Non-pigmented ciliary epithelial cell (primary cell): ENCODE data around the gene ATP1B2.
"Not testable (repeated sequence)": the region's sequence is repeated elsewhere in the genome, so short reads cannot be mapped to it uniquely, and the experiment has no call there.

Experiments
- DNase-seq: peaks from one replicate; pipeline ENCODE4 v3.0.0-alpha.2; 2010; ENCODE audit warnings: low read depth

ATP1B2 gene, protein sequence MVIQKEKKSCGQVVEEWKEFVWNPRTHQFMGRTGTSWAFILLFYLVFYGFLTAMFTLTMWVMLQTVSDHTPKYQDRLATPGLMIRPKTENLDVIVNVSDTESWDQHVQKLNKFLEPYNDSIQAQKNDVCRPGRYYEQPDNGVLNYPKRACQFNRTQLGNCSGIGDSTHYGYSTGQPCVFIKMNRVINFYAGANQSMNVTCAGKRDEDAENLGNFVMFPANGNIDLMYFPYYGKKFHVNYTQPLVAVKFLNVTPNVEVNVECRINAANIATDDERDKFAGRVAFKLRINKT

DNA sequence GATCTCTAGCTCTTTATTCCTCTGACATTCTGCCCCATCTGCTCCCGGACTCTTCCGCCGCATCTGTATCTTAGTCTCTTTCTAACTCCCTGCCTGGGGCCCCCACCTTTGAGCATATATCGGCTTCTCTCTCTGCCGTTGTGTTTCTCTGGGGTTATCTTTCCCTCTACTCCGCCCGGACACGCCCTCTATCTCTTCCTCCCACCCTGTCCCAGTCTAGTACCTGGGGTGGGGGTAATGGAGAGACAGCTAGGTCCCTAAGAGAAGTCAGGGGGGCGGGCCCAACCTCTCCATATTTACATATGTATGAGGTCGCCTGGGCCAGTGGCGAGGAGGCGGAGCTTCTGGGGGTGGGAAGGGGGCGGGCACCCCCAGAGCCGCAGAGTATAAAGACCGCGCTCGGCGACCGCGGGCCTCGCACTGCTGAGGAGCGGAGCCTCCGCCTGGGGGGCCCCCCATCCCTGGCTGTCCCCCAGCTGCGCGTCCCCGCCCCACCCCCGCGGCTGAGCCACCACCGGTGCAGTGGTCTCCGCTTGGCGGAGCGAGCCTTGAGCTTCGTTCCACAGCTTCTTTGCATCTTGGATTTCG lies at the start of gene ATP1B2:
Gene ATP1B2, plus strand, starts transcription at position 418 of the 588 bp plus-strand sequence. CDS start 593 bp downstream, outside the sequence.
- DNase-seq = no peak

DNA sequence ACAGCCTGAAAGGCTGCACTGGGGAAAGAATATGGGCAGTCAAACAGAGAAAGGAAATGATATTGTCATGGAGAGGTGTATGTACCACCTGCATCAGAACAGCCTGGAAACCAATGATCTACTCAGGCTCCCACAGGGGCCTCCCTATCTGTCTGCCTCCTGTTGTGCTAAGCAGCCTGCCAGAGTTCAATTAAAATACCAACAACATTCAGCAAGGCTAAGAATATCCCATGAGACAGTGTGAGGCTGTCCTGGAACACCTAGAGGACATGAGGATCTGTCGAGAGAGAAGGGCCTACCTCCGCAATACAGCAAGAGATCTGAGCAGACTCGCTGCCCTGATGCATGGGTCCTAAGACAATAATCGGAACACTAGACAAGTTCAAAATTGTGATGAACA lies 44.4 kb upstream of the ATP1B2 start:
- no peak for DNase-seq

DNA sequence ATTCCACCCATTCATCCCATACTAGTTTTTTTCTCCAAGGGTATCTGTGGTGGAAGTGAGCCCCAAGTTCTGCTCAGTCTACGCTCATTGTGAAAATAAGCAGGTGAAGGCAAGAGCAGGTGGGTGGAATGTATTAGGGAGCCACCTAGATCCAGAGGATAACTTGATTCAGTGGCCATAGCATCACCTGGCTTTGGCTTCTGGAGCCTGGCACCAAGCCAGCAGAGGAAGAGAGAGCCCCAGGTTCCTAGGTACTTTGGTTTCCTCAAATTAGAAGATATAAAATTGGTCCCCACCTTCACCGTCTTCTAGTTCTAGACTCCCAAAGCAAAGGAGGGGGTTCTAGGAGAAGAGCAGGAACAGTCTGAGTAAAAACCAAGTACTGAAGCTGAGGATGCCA lies 40.1 kb upstream of the ATP1B2 start:
- no peak for DNase-seq

DNA sequence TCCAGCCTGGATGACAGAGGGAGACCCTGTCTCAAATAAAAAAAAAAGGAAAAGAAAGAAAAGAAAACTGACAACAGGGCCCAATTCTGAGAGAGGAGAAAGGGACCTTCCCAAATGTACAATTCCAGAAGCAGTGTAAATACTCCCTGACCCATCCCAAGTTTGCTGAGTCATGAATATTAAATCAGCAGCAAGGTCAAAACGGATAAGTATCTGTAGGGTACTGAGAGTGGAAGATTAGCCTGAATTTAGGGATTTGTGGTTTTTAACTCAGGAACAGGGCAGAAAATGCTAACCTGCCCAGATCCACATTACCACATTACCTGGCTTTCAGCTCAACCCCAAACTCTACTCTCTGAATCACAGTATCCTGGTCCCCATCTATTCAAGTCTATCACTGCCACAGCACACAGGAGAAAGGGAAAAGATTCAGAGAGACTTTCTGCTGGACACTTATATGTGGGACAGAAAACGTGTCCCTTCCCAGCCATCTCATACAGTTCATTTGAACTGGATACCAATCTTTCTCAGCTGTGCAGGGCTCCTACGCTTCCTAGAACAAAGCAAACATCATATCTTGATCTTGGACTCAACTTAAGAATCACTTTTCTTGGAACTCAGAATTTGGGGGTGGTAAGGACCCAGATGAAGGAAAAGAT lies 39.0 kb upstream of the ATP1B2 start:
- no peak for DNase-seq

DNA sequence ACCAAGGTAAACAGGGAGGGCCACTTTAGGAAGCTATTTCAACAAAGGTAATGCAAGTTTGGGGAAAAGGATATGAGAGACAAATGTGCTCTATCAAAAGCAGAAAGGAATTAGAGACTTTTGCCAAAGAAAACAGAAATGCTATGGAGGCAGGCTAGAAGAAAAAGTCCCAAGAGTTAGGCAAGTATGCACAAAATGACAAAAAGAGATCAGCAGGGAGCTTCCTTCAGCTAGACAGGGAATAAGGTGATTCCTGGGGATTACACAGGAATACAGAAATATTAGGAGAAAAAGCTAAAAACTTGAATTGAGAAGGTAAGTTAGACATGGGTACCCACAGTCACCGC lies 38.5 kb upstream of the ATP1B2 start:
- DNase-seq = no peak

DNA sequence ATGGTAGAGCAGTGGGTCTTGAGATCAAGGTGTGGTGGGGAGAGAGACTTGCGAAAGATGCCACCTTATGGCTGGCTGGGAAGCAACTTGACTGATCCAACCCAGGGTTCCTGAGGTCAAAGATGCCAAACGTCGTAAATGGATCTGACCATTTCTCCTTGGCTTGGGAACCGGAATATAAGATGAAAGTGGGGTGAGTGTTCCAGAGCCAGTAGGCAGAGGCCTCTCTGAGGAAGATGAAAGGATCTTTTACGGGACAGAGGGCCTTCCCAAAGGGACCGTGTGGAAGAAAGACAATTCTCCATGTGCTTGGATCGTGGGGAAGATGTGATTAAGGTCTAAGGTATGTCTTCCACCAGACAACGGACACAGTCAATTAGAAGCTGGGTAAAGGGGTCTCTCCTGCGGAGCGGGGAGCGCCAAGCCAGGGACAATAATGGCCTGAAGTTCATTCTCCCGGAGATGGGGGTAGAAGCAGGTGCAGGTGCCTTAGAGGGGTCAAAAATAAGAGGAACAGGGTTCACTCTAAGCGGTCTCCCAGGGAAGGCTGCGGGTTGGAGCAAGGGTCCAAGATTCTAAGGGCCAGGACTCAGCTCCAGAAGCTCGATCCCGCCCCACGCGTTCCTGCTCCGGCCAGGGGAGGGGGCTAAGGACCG lies 36.8 kb upstream of the ATP1B2 start:
- no peak for DNase-seq

DNA sequence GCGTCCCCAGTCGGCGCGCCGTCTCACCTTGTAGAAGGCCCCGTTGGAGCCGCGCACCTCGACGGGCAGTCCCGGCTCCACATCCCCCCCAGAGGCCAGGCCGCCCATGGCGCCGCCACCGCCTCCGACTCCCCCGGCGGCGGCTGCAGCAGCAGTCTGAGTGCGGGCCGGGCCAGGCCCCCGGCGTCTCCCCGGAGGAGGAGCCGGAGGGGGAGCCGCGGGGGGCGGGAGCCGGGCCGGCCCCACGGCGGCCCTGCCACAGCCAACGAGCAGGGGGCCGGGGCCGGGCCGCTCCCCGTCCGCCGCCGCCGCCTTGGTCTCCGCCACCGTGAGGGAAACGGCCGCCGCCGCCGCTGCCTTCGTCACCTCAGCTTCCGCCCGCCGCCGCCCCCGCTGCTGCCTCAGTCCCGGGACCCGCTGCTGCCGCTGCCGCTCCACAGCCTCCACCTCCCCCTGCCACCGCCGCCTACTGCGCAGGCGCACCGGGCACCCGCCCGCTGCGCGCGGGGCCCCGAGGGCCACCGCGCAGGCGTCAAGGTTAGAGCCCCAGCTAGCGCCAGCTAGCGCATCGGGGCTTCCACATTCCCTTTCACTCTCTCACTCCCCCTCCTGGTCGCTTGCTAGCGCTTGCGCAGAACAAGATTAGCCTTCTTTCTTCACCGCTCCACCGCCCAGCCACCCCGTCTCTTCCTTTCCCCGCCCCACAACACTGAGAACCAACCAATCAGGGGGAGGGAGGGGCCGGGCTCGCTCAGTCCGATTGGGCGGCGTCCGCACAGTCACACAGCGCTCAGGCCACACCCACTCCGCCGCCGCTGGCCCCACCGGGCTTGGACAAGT lies 36.1 kb upstream of the ATP1B2 start, which contains the start of gene FXR2:
Gene FXR2, minus strand, starts transcription at position 473 of the 840 bp plus-strand sequence. Its CDS starts 365 bp downstream, at position 108.
- DNase-seq = peak; percentile 99

DNA sequence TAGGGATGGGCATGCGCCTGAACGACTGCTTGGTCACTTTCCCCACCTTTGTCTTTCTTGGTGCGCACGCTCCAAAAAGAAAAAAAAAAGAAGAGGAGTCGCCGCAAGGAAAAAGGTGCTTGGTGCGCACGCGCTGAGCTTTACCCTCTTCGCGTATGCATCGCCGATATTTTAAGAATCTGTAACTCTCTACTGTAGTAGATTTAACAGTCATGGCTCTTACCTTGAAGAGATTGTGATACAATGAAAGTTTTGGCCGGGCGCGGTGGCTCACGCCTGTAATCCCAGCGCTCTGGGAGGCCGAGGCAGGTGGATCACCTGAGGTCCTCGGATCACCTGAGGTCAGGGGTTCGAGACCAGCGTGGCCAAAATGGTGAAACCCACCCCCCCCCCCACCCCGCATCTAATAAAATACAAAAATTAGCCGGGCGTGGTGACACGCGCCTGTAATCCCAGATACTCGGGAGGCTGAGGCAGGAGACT lies 35.4 kb upstream of the ATP1B2 start:
- no peak for DNase-seq

DNA sequence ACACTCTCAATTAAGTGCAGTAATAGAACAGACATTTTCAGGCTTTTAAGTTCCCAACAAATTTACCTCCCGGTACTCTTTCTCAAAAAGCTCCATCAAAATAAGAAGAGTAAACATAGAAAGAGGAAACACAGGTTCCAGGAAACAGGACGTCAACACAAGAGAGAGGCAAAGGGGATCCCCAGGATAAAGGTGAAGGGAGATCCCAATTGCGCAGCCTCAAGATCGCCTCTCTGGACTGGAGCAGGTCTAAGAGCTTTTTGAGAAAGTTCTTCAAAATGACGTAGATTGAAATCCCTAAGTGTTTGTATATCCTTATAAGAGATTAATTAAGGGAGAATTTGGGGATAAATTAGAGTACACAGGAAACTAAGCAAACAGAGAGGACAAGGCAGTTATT lies 32.1 kb upstream of the ATP1B2 start:
- no peak for DNase-seq

DNA sequence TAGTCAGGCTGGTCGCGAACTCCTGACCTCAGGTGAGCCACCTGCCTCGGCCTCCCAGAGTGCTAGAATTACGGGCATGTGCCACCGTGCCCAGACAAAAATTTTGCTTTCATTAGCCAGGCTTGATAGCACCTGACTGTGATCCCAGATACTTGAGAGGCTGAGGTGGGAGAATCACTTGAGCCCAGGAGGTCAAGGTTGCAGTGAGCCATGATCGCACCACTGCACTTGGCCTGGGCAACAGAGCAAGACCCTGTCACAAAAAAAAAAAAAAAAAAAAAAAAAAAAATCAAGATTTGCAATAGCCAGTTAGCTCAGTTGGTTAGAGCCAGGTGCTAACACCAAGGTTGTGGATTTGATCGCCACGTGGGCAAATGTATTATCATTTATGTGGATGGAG lies 29.9 kb upstream of the ATP1B2 start:
- DNase-seq = no peak

DNA sequence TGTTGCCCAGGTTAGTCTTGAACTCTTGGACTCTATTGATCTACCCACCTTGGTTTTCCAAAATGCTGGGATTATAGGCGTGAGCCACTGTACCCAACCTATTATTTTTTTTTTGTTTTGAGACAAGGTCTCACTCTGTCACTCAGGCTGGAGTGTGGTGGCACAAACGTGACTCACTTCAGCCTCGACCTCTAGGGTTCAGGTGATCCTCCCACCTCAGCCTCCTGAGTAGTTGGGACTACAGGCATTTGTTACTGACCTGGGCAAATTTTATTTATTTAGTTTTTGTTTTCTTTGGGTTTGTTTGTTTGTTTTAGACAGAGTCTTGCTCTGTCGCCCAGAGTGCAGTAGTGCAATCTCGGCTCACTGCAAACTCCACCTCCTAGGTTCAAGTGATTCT lies 27.1 kb upstream of the ATP1B2 start:
- no peak for DNase-seq

DNA sequence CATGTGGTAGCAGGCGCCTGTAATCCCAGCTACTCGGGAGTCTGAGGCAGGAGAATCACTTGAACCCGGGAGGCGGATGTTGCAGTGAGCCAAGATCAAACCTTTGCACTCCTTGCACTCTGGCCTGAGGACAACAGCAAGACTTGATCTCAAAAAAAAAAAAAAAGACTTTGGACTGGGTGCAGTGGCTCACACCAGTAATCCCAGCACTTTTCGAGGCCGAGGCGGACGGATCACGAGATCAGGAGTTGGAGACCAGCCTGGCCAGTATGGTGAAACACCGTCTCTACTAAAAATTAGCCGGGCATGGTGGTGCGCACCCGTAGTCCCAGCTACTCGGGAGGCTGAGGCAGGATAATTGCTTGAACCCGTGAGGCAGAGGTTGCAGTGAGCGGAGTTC lies 25.0 kb upstream of the ATP1B2 start:
- not testable (repeated sequence) for DNase-seq

DNA sequence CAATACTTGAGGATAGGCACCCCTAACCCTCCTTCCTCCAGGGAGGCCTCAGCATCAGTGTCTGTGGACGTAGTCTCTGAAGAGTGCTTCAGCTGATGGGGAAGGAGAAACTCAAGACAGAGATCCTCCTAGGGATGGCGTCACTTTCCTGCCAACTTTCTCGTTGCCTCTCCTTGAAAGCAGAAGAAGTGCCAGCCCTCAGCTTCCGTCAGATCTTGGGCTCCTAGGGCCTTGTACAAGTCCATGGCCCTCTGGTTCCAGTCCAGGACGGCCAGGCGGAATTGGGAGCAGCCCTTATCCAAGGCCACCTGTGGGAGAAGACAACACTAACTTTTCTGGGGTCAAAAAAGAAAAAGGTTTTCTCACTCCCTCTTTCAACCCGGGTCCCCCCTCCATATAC lies 24.4 kb upstream of the ATP1B2 start:
- DNase-seq = no peak

DNA sequence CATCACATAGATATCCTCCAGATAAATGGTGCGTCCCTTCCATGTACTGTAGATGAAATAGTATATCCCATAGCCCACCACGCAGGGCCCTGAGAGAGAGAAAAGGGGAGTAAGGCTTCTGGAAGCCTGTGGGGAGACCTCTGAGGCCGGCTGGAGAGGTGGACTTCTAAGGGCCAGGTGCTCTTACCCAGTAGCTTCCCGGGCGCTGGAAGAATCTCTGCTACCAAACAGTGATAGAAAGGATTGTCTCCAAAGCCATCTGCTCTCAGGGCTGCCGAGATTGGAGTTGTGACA lies 23.8 kb upstream of the ATP1B2 start:
- no peak for DNase-seq

DNA sequence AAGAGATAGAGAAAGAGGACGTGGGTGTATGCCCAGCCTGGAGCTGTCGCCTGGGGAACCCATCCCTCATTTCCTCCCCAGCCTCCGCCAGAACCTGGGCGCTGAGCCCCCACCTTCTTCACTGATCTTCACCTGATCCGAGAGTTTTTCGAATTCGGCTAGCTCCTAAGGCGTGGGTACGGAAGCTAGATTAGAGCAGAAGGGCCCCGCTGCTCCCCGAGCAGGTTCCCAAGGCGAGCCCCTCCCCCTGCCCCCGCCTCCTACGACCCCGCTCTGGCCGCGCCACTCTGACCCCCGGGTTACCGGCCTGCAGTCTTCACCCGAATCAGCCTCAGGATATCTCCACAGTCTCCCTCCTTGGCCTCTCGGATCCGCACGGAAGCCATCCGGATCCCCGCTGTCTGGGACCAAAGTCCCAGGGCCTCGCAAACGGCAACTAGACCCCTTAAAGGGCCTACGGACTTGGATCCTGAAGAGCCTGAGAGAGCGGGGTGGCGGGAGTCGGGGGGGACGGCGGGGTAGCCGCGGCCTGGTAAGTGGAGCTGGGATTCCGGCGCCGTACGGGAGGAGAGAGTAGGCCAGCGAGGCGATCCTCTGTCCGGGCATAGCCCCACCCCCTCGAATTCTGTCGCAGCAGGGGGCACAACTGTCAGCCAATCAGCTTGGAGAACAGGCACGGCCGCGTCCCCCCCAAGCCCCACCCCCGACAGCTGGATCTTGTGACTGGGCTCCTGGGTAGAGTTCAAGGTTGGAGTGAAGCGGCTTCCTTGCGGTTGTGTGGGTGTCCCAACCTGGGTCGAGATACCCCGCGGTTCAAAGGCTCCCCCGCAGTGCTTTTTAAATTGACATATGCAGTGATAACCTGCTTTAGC lies 23.2 kb upstream of the ATP1B2 start, which contains the start of gene SAT2:
Gene SAT2, minus strand, starts transcription at position 572 of the 872 bp plus-strand sequence. Its CDS starts 186 bp downstream, at position 386.
- DNase-seq = peak; percentile 67

DNA sequence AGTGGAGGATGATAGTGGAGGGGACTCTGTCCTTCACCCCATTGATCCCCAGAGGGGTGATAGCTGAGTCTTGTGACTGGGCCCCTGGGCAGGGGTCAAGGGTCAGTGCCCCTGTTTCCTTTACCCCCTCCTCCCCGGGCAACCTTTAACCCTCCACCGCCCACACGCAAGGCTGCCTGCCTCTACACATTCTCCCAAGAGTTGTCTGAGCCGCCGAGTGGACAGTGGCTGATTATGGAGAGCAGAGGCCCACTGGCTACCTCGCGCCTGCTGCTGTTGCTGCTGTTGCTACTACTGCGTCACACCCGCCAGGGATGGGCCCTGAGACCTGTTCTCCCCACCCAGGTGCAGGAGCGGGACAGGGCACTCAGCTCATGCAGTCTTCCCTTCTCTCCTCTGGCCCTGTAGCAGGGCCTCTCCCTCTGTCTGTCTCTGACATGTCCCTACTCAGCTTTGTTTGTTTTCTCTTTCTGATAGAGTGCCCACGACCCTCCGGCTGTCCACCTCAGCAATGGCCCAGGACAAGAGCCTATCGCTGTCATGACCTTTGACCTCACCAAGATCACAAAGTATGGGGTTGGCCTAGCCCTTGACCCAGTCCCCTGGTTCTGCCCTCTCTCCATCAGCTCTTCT lies 20.7 kb upstream of the ATP1B2 start, which contains the start of gene SHBG:
Gene SHBG, plus strand, starts transcription at position 197 of the 633 bp plus-strand sequence. Its CDS starts 38 bp downstream, at position 235.
- no peak for DNase-seq

DNA sequence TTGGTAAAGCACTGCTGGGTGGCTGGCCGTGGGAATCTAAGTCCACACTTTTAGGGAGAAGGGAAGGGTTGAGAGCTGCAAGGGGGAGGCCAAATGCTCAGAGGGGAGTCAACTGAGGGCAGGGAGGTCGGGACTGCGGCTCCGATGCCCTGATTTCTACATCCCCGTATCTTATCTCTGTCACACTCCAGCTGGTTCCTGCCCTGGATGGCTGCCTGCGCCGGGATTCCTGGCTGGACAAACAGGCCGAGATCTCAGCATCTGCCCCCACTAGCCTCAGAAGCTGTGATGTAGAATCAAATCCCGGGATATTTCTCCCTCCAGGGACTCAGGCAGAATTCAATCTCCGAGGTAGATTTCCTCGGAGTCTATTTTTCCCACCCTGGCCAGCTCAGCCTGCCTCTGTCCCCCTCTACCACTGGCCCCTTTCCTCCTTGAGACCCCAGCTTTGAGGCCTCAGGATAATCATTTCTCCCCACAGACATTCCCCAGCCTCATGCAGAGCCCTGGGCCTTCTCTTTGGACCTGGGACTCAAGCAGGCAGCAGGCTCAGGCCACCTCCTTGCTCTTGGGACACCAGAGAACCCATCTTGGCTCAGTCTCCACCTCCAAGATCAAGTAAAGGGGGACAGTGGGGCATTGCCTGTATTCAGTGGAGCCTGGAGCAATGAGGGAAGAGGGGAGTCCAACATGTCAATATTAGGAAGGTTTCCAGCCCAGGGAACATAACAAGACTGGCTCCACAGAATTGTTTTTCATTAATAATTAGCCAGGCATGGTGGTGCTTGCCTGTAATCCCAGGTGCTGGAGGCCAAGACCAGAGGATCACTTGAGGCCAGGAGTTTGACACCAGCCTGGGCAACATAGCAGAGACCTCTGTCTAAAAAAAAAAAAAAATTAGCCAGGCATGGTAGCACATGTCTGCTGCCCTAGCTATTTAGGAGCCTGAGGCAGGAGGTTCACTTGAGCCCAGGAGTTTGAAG lies 19.0 kb upstream of the ATP1B2 start:
- no peak for DNase-seq

DNA sequence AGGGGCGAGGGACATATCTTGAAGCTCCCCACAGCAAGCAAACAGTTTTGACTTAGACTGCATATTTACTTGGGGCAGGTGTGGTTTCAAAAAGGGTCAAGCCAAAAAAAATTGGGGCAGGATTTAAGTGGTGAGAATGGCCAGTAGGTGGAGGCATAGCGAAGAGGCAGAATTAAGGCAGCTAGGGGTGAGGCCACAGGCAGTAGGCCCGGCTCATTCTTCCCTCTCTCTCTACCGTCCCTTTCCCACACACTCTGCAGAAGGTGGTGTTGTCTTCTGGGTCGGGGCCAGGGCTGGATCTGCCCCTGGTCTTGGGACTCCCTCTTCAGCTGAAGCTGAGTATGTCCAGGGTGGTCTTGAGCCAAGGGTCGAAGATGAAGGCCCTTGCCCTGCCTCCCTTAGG lies 18.2 kb upstream of the ATP1B2 start:
- DNase-seq = no peak

DNA sequence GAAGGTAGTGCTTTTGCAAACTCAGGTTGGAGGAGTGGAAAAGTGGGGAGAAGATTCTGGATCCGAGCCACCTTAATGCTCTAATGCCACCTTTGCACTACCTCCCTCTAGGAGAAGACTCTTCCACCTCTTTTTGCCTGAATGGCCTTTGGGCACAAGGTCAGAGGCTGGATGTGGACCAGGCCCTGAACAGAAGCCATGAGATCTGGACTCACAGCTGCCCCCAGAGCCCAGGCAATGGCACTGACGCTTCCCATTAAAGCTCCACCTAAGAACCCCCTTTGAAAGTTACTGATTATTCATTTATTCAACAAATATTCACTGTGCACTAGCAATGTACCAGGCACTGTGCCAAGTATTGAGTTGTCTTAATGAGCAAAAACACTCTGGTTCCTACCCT lies 17.6 kb upstream of the ATP1B2 start:
- DNase-seq = no peak
